ENCODE results near the gene SIT1.

The SIT1 gene

GRCh38 chr9:35675204-35675603 is 24.5 kb upstream of the SIT1 start:
- peaks cover 45% of the 10 kb centered on the region for H3K4me1 Mint-ChIP-seq
- H3K4me3 Mint-ChIP-seq, result peak overlapping the region; percentile 77
- TF ChIP-seq CTCF (IDR thresholded peaks at IDR 0.05), result no peak
- no peaks in the 10 kb centered on the region for H3K9me3 Mint-ChIP-seq
- H3K27ac Mint-ChIP-seq, result no peak overlapping the region
- DNase-seq, result no peak
- peaks cover 34% of the 10 kb centered on the region for H3K27me3 Mint-ChIP-seq (ENCODE audit: low read depth, poor library complexity)
- no peaks in the 10 kb centered on the region for H3K36me3 Mint-ChIP-seq (ENCODE audit: low read depth)

DNA sequence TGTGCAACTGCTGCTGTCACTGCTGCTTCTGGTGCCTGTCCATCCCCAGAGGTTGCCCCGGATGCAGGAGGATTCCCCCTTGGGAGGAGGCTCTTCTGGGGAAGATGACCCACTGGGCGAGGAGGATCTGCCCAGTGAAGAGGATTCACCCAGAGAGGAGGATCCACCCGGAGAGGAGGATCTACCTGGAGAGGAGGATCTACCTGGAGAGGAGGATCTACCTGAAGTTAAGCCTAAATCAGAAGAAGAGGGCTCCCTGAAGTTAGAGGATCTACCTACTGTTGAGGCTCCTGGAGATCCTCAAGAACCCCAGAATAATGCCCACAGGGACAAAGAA is 23.3 kb upstream of the SIT1 start:
- Mint-ChIP-seq H3K9me3 (no peaks in the 10 kb centered on the region), H3K4me3 (peak overlapping the region; percentile 67)

GRCh38 chr9:35673132-35674024 is 22.6 kb upstream of the SIT1 start, which contains the start of gene CA9:
TSS of gene CA9 (plus strand) at chr9:35673928. CDS start at chr9:35673960, 32 bp downstream.
- Mint-ChIP-seq H3K4me1 (peaks cover 47% of the 10 kb centered on the region), H3K27ac (no peak within 1 kb of the TSS), H3K36me3 (ENCODE audit: low read depth) (no peaks in the 10 kb centered on the region), H3K4me3 (peak within 1 kb of the TSS; percentile 67), H3K27me3 (ENCODE audit: low read depth, poor library complexity) (peaks cover 31% of the 10 kb centered on the region), H3K9me3 (no peaks in the 10 kb centered on the region)
- DNase-seq, result no peak
- no peak for TF ChIP-seq CTCF (IDR thresholded peaks at IDR 0.05)

More for the DNA sequence above, 23.3 kb upstream of the SIT1 start:
- Mint-ChIP-seq H3K36me3 (ENCODE audit: low read depth) (no peaks in the 10 kb centered on the region), H3K27ac (no peak overlapping the region), H3K27me3 (ENCODE audit: low read depth, poor library complexity) (peaks cover 31% of the 10 kb centered on the region), H3K4me1 (peaks cover 45% of the 10 kb centered on the region)
- no peak for DNase-seq
- TF ChIP-seq CTCF (IDR thresholded peaks at IDR 0.05), result no peak

DNA sequence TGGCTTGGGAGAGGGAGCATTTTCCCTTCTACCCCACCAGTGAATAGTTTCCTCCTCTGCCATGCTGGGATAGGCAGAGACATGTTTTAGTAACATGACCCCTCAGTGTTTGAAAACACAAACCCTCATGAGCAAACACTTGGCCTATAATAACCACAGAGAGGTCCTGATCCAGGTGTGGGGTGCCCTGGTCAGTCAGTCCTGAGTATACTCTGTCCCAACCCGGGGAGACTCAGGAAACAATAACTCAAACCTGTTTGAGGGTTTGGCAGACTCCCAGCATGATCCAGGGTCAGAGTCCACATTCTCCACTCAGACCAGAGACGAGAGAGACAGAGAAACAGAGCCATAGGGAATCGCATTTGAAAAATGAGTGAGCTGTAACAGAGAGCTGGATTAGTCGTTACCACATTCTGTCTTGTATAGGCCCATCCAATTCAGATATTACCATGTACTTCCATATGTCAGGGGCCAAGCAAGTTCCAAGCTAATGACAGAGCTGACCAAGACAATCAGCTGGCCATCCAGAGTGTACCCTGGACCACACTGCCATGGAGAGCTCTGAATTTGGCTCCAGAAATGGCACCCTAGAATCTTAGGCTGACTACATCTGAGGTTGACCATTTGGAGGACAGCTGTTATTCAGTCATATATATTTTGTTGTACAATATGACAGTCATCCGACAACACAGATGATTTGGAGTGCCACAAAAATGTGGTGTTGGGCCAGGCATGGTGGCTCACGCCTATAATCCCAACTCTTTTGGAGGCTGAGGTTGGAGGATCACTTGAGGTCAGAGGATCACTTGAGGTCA is 18.8 kb upstream of the SIT1 start:
- Mint-ChIP-seq H3K27ac (peak overlapping the region; percentile 56), H3K4me3 (no peak overlapping the region), H3K4me1 (peaks cover 39% of the 10 kb centered on the region), H3K27me3 (ENCODE audit: low read depth, poor library complexity) (peaks cover 28% of the 10 kb centered on the region), H3K36me3 (ENCODE audit: low read depth) (no peaks in the 10 kb centered on the region), H3K9me3 (no peaks in the 10 kb centered on the region)
- TF ChIP-seq CTCF (IDR thresholded peaks at IDR 0.05), result no peak
- DNase-seq, result no peak

- Mint-ChIP-seq H3K36me3 (ENCODE audit: low read depth) (peaks cover under 1% of the 10 kb centered on the region), H3K4me3 (no peak overlapping the region), H3K27ac (no peak overlapping the region), H3K9me3 (no peaks in the 10 kb centered on the region), H3K4me1 (peaks cover 47% of the 10 kb centered on the region), H3K27me3 (ENCODE audit: low read depth, poor library complexity) (peaks cover 17% of the 10 kb centered on the region)
- DNase-seq, result no peak
- no peak for TF ChIP-seq CTCF (IDR thresholded peaks at IDR 0.05)
Observed at GRCh38 chr9:35667939-35668338, 17.2 kb upstream of the SIT1 start.

All from nephron progenitor cell (in vitro differentiated cells).